T47D (cell line): ENCODE data around the gene LCMT2.

ENCODE experiments used
- DNase-seq, 2 experiments: peaks; one replicate each; pipeline versions ENCODE4 v3.0.0 to v3.0.0-alpha.2; 2011 to 2012; ENCODE audit warnings: low read depth in 1 of 2, low spot score in 1 of 2
- JUND ChIP-seq: IDR thresholded peaks from 2 replicates; pipeline ENCODE4 v1.6.1; 2012; ENCODE audit warnings: low read depth
- in situ Hi-C: cut with HindIII; loops from 2 replicates; pipeline ENCODE4 v1.10.0; 2016; ENCODE audit warnings: low sequenced_read_pairs, low pct_unique_long_range_greater_than_20kb

LCMT2 gene

GRCh38 chr15:43277231-43277823, 53.0 kb downstream of the LCMT2 start:
- DNase-seq: no peak
- TF ChIP-seq JUND: no peak
- in situ Hi-C loops: no loop called here

GRCh38 chr15:43276563-43277200, 53.7 kb downstream of the LCMT2 start:
- no peak for DNase-seq
- no peak for TF ChIP-seq JUND
- in situ Hi-C loops: no loop called here

GRCh38 chr15:43275740-43276562, 54.4 kb downstream of the LCMT2 start:
- in situ Hi-C loops: no loop called here
- no peak for TF ChIP-seq JUND
- no peak for DNase-seq

- no peak for TF ChIP-seq JUND
- peak in 1 of 2 experiments; percentile 60 for DNase-seq
- in situ Hi-C loops: no loop called here
Measured at GRCh38 chr15:43274136-43274535, 56.2 kb downstream of the LCMT2 start.
